Activated T-helper 17 cell treated with anti-CD3 and anti-CD28 coated beads, Interleukin-2, amount 50 U/mL, for 72 hours (primary cell): ENCODE measurements around the gene DEFB113. TPM values are rescaled to one million over a fixed set of nuclear protein-coding genes. Genes with fewer than 3 reads are reported as not detected.

Experiments
- ATAC-seq: fragments of 150-1000 bp; cut with Tn5 transposase; replicated peaks from 2 replicates; pipeline ENCODE4 v1.10.0; 2021; ENCODE audit warnings: mild to moderate bottlenecking, moderate library complexity
- H3K27ac Mint-ChIP-seq: one replicate; pipeline ENCODE4 v1.8.0; 2022; ENCODE audit warnings: mixed read lengths
- H3K27me3 Mint-ChIP-seq: one replicate; pipeline ENCODE4 v1.8.0; 2022; ENCODE audit warnings: mixed read lengths
- H3K36me3 Mint-ChIP-seq: one replicate; pipeline ENCODE4 v1.8.0; 2022; ENCODE audit warnings: low read depth, mild to moderate bottlenecking, mixed read lengths
- H3K4me1 Mint-ChIP-seq: one replicate; pipeline ENCODE4 v1.8.0; 2022; ENCODE audit warnings: mixed read lengths
- H3K4me3 Mint-ChIP-seq: one replicate; pipeline ENCODE4 v1.8.0; 2022; ENCODE audit warnings: mild to moderate bottlenecking, mixed read lengths
- H3K9me3 Mint-ChIP-seq: one replicate; pipeline ENCODE4 v1.8.0; 2022; ENCODE audit warnings: mixed read lengths
- total RNA-seq, 2 donors: library from RNA; stranded (reverse); gene quantifications; one replicate each; pipeline ENCODE4 v1.2.3, GENCODE V29; 2022

DEFB113 gene
- total RNA-seq, 2 donors from 2014 or later: not detected

DNA sequence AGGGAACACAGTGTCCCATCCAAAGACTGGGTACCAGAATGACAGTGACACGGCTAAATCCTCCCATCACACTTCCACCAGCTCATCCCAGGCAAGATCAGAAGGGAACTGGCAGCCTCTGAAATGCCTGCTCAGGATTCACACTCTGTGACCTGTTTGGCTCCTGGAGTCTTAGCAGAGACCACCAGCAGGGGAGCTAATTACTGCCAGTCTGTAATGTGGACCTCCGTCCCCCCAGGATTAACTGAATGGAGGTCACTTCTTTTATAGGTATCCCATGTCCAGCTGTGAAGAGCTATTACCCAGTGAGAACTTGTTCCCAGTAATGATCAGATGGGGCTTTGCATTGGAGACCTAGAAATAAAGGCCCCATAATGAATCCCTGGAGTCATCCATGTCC, 50.6 kb downstream of the DEFB113 start:
- no peak overlapping the region for H3K4me3 Mint-ChIP-seq
- no peaks in the 10 kb centered on the region for H3K4me1 Mint-ChIP-seq
- peaks cover 11% of the 10 kb centered on the region for H3K9me3 Mint-ChIP-seq
- H3K27ac Mint-ChIP-seq: no peak overlapping the region
- ATAC-seq: no peak
- no peaks in the 10 kb centered on the region for H3K27me3 Mint-ChIP-seq
- no peaks in the 10 kb centered on the region for H3K36me3 Mint-ChIP-seq

Other genes with a start within 250 kb of the DEFB113 start
- not detected for gene CRISP3, start 225.2 kb downstream of the DEFB113 start, total RNA-seq
- gene PGK2, start 182.3 kb downstream of the DEFB113 start, total RNA-seq: not detected
- gene CRISP1, start 103.1 kb downstream of the DEFB113 start, total RNA-seq: not detected
- gene DEFB114, start 5.5 kb downstream of the DEFB113 start, total RNA-seq: not detected
- not detected for gene DEFB110, start 52.4 kb upstream of the DEFB113 start, total RNA-seq
- gene DEFB112, start 80.3 kb upstream of the DEFB113 start, total RNA-seq: not detected